HuH-7.5 (cell line): ENCODE results near the gene GUCY2D.
A peak's percentile ranks its signal among the peaks of the same experiment; 100 is the strongest.

ENCODE experiments used
- DNase-seq: peaks from one replicate; pipeline ENCODE4 v3.0.0; 2011; ENCODE audit warnings: low spot score

Gene GUCY2D

GRCh38 chr17:7992924-7993323 lies 9.5 kb upstream of the GUCY2D start:
- DNase-seq: no peak

GRCh38 chr17:7993972-7994589 lies 8.3 kb upstream of the GUCY2D start:
- DNase-seq: no peak

- no peak for DNase-seq
These were observed 6.7 kb upstream of the GUCY2D start for GRCh38 chr17:7995724-7996123.

GRCh38 chr17:7997186-7997585 lies 5.2 kb upstream of the GUCY2D start:
- DNase-seq: no peak

- no peak for DNase-seq
These were observed 542 bp downstream of the GUCY2D start for GRCh38 chr17:8002721-8003593.

GRCh38 chr17:8003594-8004181 lies 1.3 kb downstream of the GUCY2D start:
- no peak for DNase-seq

- no peak for DNase-seq
These were observed 2.5 kb downstream of the GUCY2D start for GRCh38 chr17:8004899-8005298.

GRCh38 chr17:8005357-8005756 lies 2.9 kb downstream of the GUCY2D start:
- no peak for DNase-seq

GRCh38 chr17:8005967-8006730 lies 3.7 kb downstream of the GUCY2D start:
- DNase-seq: no peak

- no peak for DNase-seq
These were observed 4.6 kb downstream of the GUCY2D start for GRCh38 chr17:8006836-8007680.

- DNase-seq: no peak
These were observed 5.4 kb downstream of the GUCY2D start for GRCh38 chr17:8007836-8008235.

- DNase-seq: no peak
These were observed 9.7 kb downstream of the GUCY2D start for GRCh38 chr17:8012045-8012580.

- DNase-seq: no peak
These were observed 10.7 kb downstream of the GUCY2D start for GRCh38 chr17:8012996-8013640.

GRCh38 chr17:8013731-8014557 lies 11.5 kb downstream of the GUCY2D start:
- DNase-seq: no peak

GRCh38 chr17:8014558-8014850 lies 12.1 kb downstream of the GUCY2D start:
- no peak for DNase-seq

- DNase-seq: no peak
These were observed 13.0 kb downstream of the GUCY2D start for GRCh38 chr17:8015236-8015956.

GRCh38 chr17:8015957-8016631 lies 13.7 kb downstream of the GUCY2D start:
- no peak for DNase-seq

- peak; percentile 56 for DNase-seq
These were observed 14.4 kb downstream of the GUCY2D start for GRCh38 chr17:8016632-8017424.
